NT2/D1 (cell line): ENCODE results near the gene CNTNAP3.
"Not testable (repeated sequence)": the region's sequence is repeated elsewhere in the genome, so short reads cannot be mapped to it uniquely, and the experiment has no call there.

Experiments
- DNase-seq: peaks from one replicate; pipeline ENCODE4 v3.0.0-alpha.2; 2011; ENCODE audit warnings: low read depth, low spot score
- H3K27me3 ChIP-seq: 2 replicates; pipeline ENCODE4 v1.6.0; 2011; ENCODE audit warnings: mild to moderate bottlenecking; ENCODE audit not compliant: insufficient read length, insufficient read depth
- H3K36me3 ChIP-seq: 2 replicates; pipeline ENCODE4 v1.6.1; 2011; ENCODE audit warnings: mild to moderate bottlenecking, low read length, mixed read lengths; ENCODE audit not compliant: insufficient read depth, insufficient read length
- H3K4me1 ChIP-seq: 2 replicates; pipeline ENCODE4 v1.5.1; 2011; ENCODE audit not compliant: insufficient read depth, insufficient read length
- H3K4me3 ChIP-seq: 2 replicates; pipeline ENCODE4 v1.5.1; 2011; ENCODE audit warnings: low read depth; ENCODE audit not compliant: insufficient read length
- H3K9ac ChIP-seq: 2 replicates; pipeline ENCODE4 v1.6.0; 2011; ENCODE audit warnings: low read depth; ENCODE audit not compliant: insufficient read length
- H3K9me3 ChIP-seq: 2 replicates; pipeline ENCODE4 v1.5.1; 2011; ENCODE audit warnings: mild to moderate bottlenecking, low read length; ENCODE audit not compliant: insufficient read depth

Gene CNTNAP3

GRCh38 chr9:39287980-39288379 lies at the start of gene CNTNAP3:
TSS of gene CNTNAP3 (minus strand) at chr9:39288167. CDS start at chr9:39288064, 103 bp downstream.
- H3K4me1 ChIP-seq, H3K9ac ChIP-seq, H3K36me3 ChIP-seq, H3K9me3 ChIP-seq, H3K27me3 ChIP-seq, H3K4me3 ChIP-seq, DNase-seq: not testable (repeated sequence)

- not testable (repeated sequence) for DNase-seq
Observed at GRCh38 chr9:39279995-39280394, 8.0 kb downstream of the CNTNAP3 start.

GRCh38 chr9:39242513-39242912 lies 45.5 kb downstream of the CNTNAP3 start:
- not testable (repeated sequence) for H3K4me3 ChIP-seq, DNase-seq, H3K9ac ChIP-seq, H3K27me3 ChIP-seq, H3K9me3 ChIP-seq, H3K4me1 ChIP-seq, H3K36me3 ChIP-seq

More at GRCh38 chr9:39279995-39280394, 8.0 kb downstream of the CNTNAP3 start:
- not testable (repeated sequence) for H3K9ac ChIP-seq, H3K4me1 ChIP-seq, H3K9me3 ChIP-seq, H3K4me3 ChIP-seq, H3K36me3 ChIP-seq, H3K27me3 ChIP-seq

GRCh38 chr9:39232130-39232991 lies 55.6 kb downstream of the CNTNAP3 start:
- not testable (repeated sequence) for H3K4me3 ChIP-seq, H3K36me3 ChIP-seq, DNase-seq, H3K27me3 ChIP-seq, H3K4me1 ChIP-seq, H3K9me3 ChIP-seq, H3K9ac ChIP-seq

GRCh38 chr9:39215976-39216375 lies 72.0 kb downstream of the CNTNAP3 start:
- H3K27me3 ChIP-seq, H3K4me3 ChIP-seq, H3K9me3 ChIP-seq, H3K4me1 ChIP-seq, H3K36me3 ChIP-seq, DNase-seq, H3K9ac ChIP-seq: not testable (repeated sequence)

DNA sequence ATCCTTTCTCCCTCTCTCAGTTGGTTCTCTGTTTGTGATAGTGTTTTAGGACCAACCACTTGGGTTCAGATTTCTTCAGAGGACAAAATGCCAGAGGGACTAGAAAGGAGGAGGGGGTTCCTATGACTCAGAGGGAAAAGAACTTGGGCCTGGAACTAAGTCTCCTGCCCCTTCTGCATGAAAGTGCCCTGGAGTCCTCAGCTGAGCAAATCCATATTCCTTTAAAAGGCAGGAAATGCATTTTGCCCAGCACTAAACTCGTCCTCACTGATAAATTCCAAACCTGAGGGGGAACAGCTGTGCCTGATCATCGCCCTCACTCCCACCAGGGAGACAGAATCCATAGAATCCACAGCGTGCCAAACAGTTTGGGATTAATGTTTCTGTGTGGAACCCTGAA lies 78.2 kb downstream of the CNTNAP3 start:
- H3K9ac ChIP-seq = not testable (repeated sequence)

DNA sequence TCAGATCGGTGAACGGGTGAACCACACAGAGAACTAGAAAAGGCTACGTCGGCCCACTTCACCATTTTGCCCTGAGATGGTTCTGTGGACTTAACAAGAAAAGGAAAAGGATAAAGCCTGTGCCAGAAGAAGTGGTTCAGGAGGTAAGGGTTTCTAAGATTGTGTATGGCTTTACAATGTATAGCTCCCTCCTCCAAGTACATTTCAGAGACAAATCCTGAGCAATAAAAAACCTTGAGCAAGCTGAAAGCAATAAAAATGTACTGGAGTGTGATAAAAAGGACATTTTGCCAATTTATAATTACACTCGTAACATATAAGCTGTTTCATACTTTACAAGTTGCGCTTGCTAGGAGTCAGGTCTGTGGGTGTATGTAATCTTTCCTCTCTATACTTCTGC lies 81.3 kb downstream of the CNTNAP3 start:
- H3K27me3 ChIP-seq, DNase-seq, H3K4me3 ChIP-seq, H3K36me3 ChIP-seq, H3K9me3 ChIP-seq, H3K4me1 ChIP-seq, H3K9ac ChIP-seq: not testable (repeated sequence)

More for the DNA sequence above, 78.2 kb downstream of the CNTNAP3 start:
- H3K27me3 ChIP-seq, H3K36me3 ChIP-seq, H3K9me3 ChIP-seq, H3K4me1 ChIP-seq, DNase-seq, H3K4me3 ChIP-seq: not testable (repeated sequence)

GRCh38 chr9:39205842-39206241 lies 82.1 kb downstream of the CNTNAP3 start:
- not testable (repeated sequence) for DNase-seq, H3K4me1 ChIP-seq, H3K4me3 ChIP-seq, H3K36me3 ChIP-seq, H3K9ac ChIP-seq, H3K27me3 ChIP-seq, H3K9me3 ChIP-seq

GRCh38 chr9:39200412-39200811 lies 87.6 kb downstream of the CNTNAP3 start:
- not testable (repeated sequence) for H3K36me3 ChIP-seq, H3K4me1 ChIP-seq, H3K4me3 ChIP-seq, H3K9me3 ChIP-seq, DNase-seq, H3K27me3 ChIP-seq, H3K9ac ChIP-seq

- not testable (repeated sequence) for H3K9me3 ChIP-seq, H3K4me1 ChIP-seq, H3K36me3 ChIP-seq, H3K27me3 ChIP-seq, H3K9ac ChIP-seq, H3K4me3 ChIP-seq, DNase-seq
Observed at GRCh38 chr9:39198000-39198709, 89.8 kb downstream of the CNTNAP3 start.

GRCh38 chr9:39171370-39171769 lies 116.6 kb downstream of the CNTNAP3 start:
- not testable (repeated sequence) for H3K4me3 ChIP-seq, H3K27me3 ChIP-seq, DNase-seq, H3K4me1 ChIP-seq, H3K36me3 ChIP-seq, H3K9ac ChIP-seq, H3K9me3 ChIP-seq

- H3K27me3 ChIP-seq, DNase-seq, H3K4me3 ChIP-seq, H3K9me3 ChIP-seq, H3K36me3 ChIP-seq, H3K4me1 ChIP-seq, H3K9ac ChIP-seq: not testable (repeated sequence)
Observed at GRCh38 chr9:39157714-39158113, 130.3 kb downstream of the CNTNAP3 start.
